ENCODE results near the gene STK11IP.

The STK11IP gene

GRCh38 chr2:219576505-219577388 lies 20.9 kb upstream of the STK11IP start:
- DNase-seq (ENCODE audit: low spot score) = no peak
- no peak for TF ChIP-seq CTCF (IDR thresholded peaks at IDR 0.05; ENCODE audit: extremely low read depth, missing control alignments)

GRCh38 chr2:219578811-219579613 lies 18.6 kb upstream of the STK11IP start:
- DNase-seq (ENCODE audit: low spot score) = no peak

GRCh38 chr2:219581346-219581745 lies 16.3 kb upstream of the STK11IP start:
- no peak for DNase-seq (ENCODE audit: low spot score)
- no peak for TF ChIP-seq CTCF (IDR thresholded peaks at IDR 0.05; ENCODE audit: extremely low read depth, missing control alignments)

More at GRCh38 chr2:219578811-219579613, 18.6 kb upstream of the STK11IP start:
- no peak for TF ChIP-seq CTCF (IDR thresholded peaks at IDR 0.05; ENCODE audit: extremely low read depth, missing control alignments)

- no peak for TF ChIP-seq CTCF (IDR thresholded peaks at IDR 0.05; ENCODE audit: extremely low read depth, missing control alignments)
- no peak for DNase-seq (ENCODE audit: low spot score)
Observed at GRCh38 chr2:219591091-219591490, 6.6 kb upstream of the STK11IP start.

GRCh38 chr2:219592736-219593135 lies 4.9 kb upstream of the STK11IP start:
- TF ChIP-seq CTCF (IDR thresholded peaks at IDR 0.05; ENCODE audit: extremely low read depth, missing control alignments) = no peak
- no peak for DNase-seq (ENCODE audit: low spot score)

DNA sequence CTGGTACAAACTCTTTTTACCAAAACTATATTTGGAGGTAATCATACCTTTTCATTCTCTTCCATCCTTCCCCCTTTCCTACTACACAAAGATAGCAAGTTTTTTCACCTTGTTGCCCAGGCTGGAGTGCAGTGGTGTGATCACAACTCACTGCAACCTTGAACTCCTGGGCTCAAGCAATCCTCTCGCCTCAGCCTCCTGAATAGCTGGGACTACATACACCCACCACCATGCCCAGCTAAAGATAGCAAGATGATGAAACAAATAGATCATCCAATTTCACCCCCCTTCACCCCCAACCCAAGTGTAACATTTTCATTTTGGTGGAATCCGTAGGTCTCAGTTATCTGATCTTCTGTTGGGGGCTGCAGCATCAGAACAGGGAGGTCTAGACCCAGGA lies 4.5 kb upstream of the STK11IP start:
- TF ChIP-seq CTCF (IDR thresholded peaks at IDR 0.05; ENCODE audit: extremely low read depth, missing control alignments) = no peak
- DNase-seq (ENCODE audit: low spot score) = no peak

DNA sequence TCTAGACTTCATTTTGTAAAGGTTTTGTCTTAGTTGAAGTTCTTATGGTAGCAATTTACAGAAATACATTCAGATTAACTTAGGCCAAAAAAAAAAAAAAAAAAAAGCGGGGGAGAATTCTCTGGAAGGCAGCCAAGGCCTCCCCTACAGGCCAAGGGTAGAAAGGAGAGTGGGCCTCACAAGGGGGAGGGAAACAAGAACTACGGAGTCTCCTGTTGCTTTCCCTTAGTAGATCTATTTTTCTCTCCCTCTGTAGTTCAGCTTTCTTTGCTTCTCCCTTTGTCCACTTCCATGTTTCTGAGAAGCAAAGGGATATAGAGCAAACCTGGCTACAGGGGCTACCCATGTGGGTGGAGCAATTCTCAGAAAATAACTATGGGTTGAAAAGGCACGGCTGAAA lies 2.4 kb upstream of the STK11IP start:
- DNase-seq (ENCODE audit: low spot score) = no peak
- TF ChIP-seq CTCF (IDR thresholded peaks at IDR 0.05; ENCODE audit: extremely low read depth, missing control alignments) = no peak

Data from GM20000 (cell line).